Liver (tissue), 9 donors: ENCODE results near the gene RARG. TPM values are rescaled to one million over a fixed set of nuclear protein-coding genes. Genes with fewer than 3 reads are reported as not detected.

Experiments
- DNase-seq: peaks from one replicate; pipeline ENCODE4 v3.0.0-alpha.2; 2017; ENCODE audit warnings: low spot score
- H3K27ac ChIP-seq, 2 donors: one replicate each; pipeline ENCODE4 v1.7.0; 2013; ENCODE audit warnings: inconsistent platforms in 2 of 2, low read length in 2 of 2, control low read depth in 1 of 2, low read depth in 1 of 2, mild to moderate bottlenecking in 1 of 2
- H3K27me3 ChIP-seq, 4 donors: one replicate each; pipeline versions ENCODE4 v1.6.1 to v1.7.0; 2013; ENCODE audit warnings: low read length in 3 of 4, inconsistent platforms in 1 of 4, mild to moderate bottlenecking in 1 of 4, moderate library complexity in 1 of 4; ENCODE audit not compliant: control insufficient read depth in 4 of 4, insufficient read depth in 4 of 4
- H3K36me3 ChIP-seq, 4 donors: one replicate each; pipeline versions ENCODE4 v1.6.1 to v1.7.0; 2013; ENCODE audit warnings: low read length in 3 of 4, mild to moderate bottlenecking in 3 of 4, low read depth in 1 of 4, moderate library complexity in 1 of 4; ENCODE audit not compliant: control insufficient read depth in 4 of 4, insufficient read depth in 3 of 4
- H3K4me1 ChIP-seq, 4 donors: one replicate each; pipeline versions ENCODE4 v1.6.1 to v1.7.0; 2013; ENCODE audit warnings: low read length in 3 of 4, mild to moderate bottlenecking in 3 of 4, moderate library complexity in 1 of 4; ENCODE audit not compliant: control insufficient read depth in 4 of 4, insufficient read depth in 4 of 4
- H3K4me3 ChIP-seq, 3 donors: one replicate each; pipeline versions ENCODE4 v1.6.1 to v1.7.0; 2013; ENCODE audit warnings: low read length in 3 of 3, control low read depth in 1 of 3, low read depth in 1 of 3, mild to moderate bottlenecking in 1 of 3
- H3K9ac ChIP-seq, 2 donors: one replicate each; pipeline ENCODE4 v1.7.0; 2013; ENCODE audit warnings: low read length in 2 of 2, mild to moderate bottlenecking in 2 of 2, moderate library complexity in 2 of 2, control low read depth in 1 of 2, low read depth in 1 of 2
- H3K9me3 ChIP-seq, 4 donors: one replicate each; pipeline versions ENCODE4 v1.6.1 to v1.7.0; 2013; ENCODE audit warnings: low read length in 3 of 4; ENCODE audit not compliant: control insufficient read depth in 4 of 4
- EGR1 ChIP-seq, 2 donors: IDR thresholded peaks; 2 replicates each; pipeline ENCODE4 v1.6.1; 2016 to 2018; ENCODE audit warnings: antibody characterized with exemption in 2 of 2, low read depth in 2 of 2
- GABPA ChIP-seq, 2 donors: IDR thresholded peaks in 1 of 2; conservative IDR thresholded peaks in 1 of 2; 2 replicates each; pipeline ENCODE4 v1.6.1; 2016; ENCODE audit warnings: antibody characterized with exemption in 2 of 2, mild to moderate bottlenecking in 1 of 2, moderate library complexity in 1 of 2
- HNF4A ChIP-seq, 2 donors: conservative IDR thresholded peaks; 2 replicates each; pipeline ENCODE4 v1.6.1; 2016; ENCODE audit warnings: antibody characterized with exemption in 2 of 2, mild to moderate bottlenecking in 2 of 2
- HNF4G ChIP-seq: IDR thresholded peaks from 2 replicates; pipeline ENCODE4 v1.6.1; 2016; ENCODE audit warnings: antibody characterized with exemption
- JUND ChIP-seq, 2 donors: IDR thresholded peaks; 2 replicates each; pipeline ENCODE4 v1.6.1; 2016; ENCODE audit warnings: antibody characterized with exemption in 2 of 2
- NR2F2 ChIP-seq: IDR thresholded peaks from 2 replicates; pipeline ENCODE4 v1.6.1; 2016; ENCODE audit warnings: antibody characterized with exemption
- RAD21 ChIP-seq, 2 donors: IDR thresholded peaks; 2 replicates each; pipeline ENCODE4 v1.6.1; 2016; ENCODE audit warnings: antibody characterized with exemption in 2 of 2, mild to moderate bottlenecking in 2 of 2
- SP1 ChIP-seq: IDR thresholded peaks from 2 replicates; pipeline ENCODE4 v1.6.1; 2018; ENCODE audit warnings: antibody characterized with exemption, mild to moderate bottlenecking
- TAF1 ChIP-seq: conservative IDR thresholded peaks from 2 replicates; pipeline ENCODE4 v1.6.1; 2016; ENCODE audit warnings: antibody characterized with exemption, mild to moderate bottlenecking
- YY1 ChIP-seq: IDR thresholded peaks from 2 replicates; pipeline ENCODE4 v1.6.1; 2016; ENCODE audit warnings: antibody characterized with exemption, mild to moderate bottlenecking
- WGBS: extraction: QIAGEN DNeasy Blood & Tissue Kit; methylation state at CpG from one replicate; pipeline ENCODE4 v1.1.7; 2013; 5-methylcytosine and 5-hydroxymethylcytosine counted together
- polyA plus RNA-seq, 2 donors: library from polyadenylated mRNA; stranded (reverse) in 1 of 2; unstranded in 1 of 2; fragments of 200-250 nt in 1 of 2; fragments of >200 nt in 1 of 2; fragmentation: Nextera tagmentation in 1 of 2; extraction: Ambion mirVana in 1 of 2; gene quantifications; one replicate each; pipeline versions ENCODE4 v1.2.1 to v1.2.3, GENCODE V29; 2013 to 2015
- total RNA-seq, 2 donors: library from RNA; depleted of rRNA; stranded (reverse); fragments of >200 nt; gene quantifications; one replicate each; pipeline ENCODE4 v1.2.3, GENCODE V29; 2014
- TF ChIP-seq, protein P1 (sequence below): IDR thresholded peaks from 2 replicates; pipeline ENCODE4 v1.6.1; 2016; ENCODE audit warnings: antibody characterized with exemption, mild to moderate bottlenecking
- TF ChIP-seq, protein P2 (sequence below): IDR thresholded peaks from 2 replicates; pipeline ENCODE4 v1.6.1; 2016; ENCODE audit warnings: antibody characterized with exemption
- TF ChIP-seq, protein P3 (sequence below): IDR thresholded peaks from 2 replicates; pipeline ENCODE4 v1.6.1; 2016; ENCODE audit warnings: antibody characterized with exemption
- TF ChIP-seq, protein P4 (sequence below): fragments of 150-350 bp; IDR thresholded peaks from 2 replicates; pipeline ENCODE4 v1.5.1; 2017; ENCODE audit warnings: improper control_type of control experiment, low read depth, low read length; ENCODE audit not compliant: missing input control
- TF ChIP-seq, protein P5 (sequence below): IDR thresholded peaks from 2 replicates; pipeline ENCODE4 v1.6.1; 2016; ENCODE audit warnings: antibody characterized with exemption
- donor health status: healthy.
- donor health status: healthy.
- donor health status: healthy.
- donor health status: healthy.
- donor health status: healthy.

The RARG gene
- total and polyA plus RNA-seq, 4 donors, result 1.7 to 3.1 (median 2.7) TPM

DNA sequence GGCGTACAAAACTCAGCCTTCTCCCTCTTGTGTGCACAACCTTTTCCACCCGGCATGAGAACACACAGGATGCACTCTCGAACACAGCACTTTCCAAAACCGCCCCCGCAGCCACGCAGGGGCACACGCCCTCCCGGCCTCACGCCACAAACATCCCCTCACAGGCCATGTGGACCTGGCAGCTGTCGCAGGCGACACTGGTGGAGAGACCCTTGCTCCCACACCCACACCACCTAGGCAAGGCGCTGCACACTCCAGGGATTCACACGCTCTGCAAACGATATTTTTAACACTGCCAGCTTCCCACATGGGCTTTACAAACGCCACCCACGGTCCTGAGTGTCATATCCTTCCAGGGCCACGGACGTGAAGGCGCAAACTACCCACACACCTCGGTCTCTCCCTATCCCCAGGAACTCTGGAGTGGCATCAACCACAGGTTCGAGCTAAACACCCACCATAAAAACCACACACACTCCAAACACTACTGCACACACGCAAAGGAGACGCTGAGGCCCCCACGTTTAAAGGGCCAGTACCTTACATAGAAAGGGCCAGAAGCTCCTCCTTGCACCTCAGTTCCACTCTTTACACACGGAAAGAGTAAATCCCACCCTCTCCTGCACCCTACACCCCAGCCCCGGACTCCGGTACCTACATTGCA, 12.6 kb downstream of the RARG start (continued):
- TF ChIP-seq, protein P1, sequence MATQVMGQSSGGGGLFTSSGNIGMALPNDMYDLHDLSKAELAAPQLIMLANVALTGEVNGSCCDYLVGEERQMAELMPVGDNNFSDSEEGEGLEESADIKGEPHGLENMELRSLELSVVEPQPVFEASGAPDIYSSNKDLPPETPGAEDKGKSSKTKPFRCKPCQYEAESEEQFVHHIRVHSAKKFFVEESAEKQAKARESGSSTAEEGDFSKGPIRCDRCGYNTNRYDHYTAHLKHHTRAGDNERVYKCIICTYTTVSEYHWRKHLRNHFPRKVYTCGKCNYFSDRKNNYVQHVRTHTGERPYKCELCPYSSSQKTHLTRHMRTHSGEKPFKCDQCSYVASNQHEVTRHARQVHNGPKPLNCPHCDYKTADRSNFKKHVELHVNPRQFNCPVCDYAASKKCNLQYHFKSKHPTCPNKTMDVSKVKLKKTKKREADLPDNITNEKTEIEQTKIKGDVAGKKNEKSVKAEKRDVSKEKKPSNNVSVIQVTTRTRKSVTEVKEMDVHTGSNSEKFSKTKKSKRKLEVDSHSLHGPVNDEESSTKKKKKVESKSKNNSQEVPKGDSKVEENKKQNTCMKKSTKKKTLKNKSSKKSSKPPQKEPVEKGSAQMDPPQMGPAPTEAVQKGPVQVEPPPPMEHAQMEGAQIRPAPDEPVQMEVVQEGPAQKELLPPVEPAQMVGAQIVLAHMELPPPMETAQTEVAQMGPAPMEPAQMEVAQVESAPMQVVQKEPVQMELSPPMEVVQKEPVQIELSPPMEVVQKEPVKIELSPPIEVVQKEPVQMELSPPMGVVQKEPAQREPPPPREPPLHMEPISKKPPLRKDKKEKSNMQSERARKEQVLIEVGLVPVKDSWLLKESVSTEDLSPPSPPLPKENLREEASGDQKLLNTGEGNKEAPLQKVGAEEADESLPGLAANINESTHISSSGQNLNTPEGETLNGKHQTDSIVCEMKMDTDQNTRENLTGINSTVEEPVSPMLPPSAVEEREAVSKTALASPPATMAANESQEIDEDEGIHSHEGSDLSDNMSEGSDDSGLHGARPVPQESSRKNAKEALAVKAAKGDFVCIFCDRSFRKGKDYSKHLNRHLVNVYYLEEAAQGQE, result no peak
- TF ChIP-seq JUND (IDR thresholded peaks at IDR 0.05), result no peak

DNA sequence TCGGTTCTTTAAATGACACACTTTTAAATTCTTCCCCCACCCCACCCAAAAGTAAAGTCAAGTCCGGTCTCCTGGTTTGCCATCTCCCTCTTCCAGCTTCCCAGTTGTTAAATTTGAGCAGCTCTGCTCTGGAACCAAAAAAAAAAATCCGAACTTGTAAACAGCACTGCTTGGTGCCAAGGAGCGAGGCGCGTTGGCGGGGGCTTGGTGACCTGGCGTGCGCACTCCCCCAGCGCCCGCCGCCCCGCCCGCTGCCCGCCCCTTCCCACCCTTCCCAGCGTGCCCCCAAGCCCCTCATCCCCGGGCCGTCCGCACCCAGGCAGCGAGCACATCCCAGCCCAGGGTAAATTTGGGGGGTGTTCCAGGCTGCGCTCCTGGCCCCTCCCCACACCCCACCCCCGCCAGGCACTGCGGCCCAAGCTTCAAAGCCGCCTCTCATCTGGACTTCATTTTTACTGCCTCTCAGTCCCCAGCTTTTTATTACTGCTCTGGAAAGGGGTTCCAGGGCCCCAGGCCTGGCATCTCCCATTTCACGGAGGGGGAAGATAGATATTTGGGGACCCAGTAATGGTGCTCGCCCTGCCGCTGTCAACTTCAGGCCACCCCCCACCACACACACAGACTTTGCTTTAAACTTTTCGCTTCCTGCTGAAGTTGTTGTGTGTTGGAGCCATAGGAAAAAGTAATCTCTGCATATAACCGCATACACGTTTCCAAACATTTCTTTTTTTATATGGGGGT, 13.3 kb downstream of the RARG start:
- no peaks in the 10 kb centered on the region for H3K36me3 ChIP-seq
- DNase-seq, result no peak
- H3K4me1 ChIP-seq, result peaks cover 0 to 35% (median 10%) of the 10 kb centered on the region in 4 donors
- 65% methylated on average over 30 of the region's 30 CpGs for WGBS
- TF ChIP-seq RAD21 (IDR thresholded peaks at IDR 0.05), result no peak
- no peak for TF ChIP-seq GABPA (IDR thresholded peaks at IDR 0.05 in 1 of 2, conservative IDR thresholded peaks at IDR 0.05 in 1 of 2)
- TF ChIP-seq TAF1, result no peak
- no peak for TF ChIP-seq HNF4G
- no peak for TF ChIP-seq EGR1 (IDR thresholded peaks at IDR 0.05; ENCODE audit: low read depth in 2 of 2)
- TF ChIP-seq, protein P2, sequence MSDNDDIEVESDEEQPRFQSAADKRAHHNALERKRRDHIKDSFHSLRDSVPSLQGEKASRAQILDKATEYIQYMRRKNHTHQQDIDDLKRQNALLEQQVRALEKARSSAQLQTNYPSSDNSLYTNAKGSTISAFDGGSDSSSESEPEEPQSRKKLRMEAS, result no peak
- TF ChIP-seq, protein P1, result no peak
- TF ChIP-seq, protein P3, sequence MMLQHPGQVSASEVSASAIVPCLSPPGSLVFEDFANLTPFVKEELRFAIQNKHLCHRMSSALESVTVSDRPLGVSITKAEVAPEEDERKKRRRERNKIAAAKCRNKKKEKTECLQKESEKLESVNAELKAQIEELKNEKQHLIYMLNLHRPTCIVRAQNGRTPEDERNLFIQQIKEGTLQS, result no peak
- TF ChIP-seq SP1, result no peak
- TF ChIP-seq YY1, result no peak
- TF ChIP-seq, protein P4, sequence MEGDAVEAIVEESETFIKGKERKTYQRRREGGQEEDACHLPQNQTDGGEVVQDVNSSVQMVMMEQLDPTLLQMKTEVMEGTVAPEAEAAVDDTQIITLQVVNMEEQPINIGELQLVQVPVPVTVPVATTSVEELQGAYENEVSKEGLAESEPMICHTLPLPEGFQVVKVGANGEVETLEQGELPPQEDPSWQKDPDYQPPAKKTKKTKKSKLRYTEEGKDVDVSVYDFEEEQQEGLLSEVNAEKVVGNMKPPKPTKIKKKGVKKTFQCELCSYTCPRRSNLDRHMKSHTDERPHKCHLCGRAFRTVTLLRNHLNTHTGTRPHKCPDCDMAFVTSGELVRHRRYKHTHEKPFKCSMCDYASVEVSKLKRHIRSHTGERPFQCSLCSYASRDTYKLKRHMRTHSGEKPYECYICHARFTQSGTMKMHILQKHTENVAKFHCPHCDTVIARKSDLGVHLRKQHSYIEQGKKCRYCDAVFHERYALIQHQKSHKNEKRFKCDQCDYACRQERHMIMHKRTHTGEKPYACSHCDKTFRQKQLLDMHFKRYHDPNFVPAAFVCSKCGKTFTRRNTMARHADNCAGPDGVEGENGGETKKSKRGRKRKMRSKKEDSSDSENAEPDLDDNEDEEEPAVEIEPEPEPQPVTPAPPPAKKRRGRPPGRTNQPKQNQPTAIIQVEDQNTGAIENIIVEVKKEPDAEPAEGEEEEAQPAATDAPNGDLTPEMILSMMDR, result no peak
- no peak for TF ChIP-seq HNF4A (conservative IDR thresholded peaks at IDR 0.05)
- TF ChIP-seq NR2F2, result no peak
- TF ChIP-seq, protein P5, sequence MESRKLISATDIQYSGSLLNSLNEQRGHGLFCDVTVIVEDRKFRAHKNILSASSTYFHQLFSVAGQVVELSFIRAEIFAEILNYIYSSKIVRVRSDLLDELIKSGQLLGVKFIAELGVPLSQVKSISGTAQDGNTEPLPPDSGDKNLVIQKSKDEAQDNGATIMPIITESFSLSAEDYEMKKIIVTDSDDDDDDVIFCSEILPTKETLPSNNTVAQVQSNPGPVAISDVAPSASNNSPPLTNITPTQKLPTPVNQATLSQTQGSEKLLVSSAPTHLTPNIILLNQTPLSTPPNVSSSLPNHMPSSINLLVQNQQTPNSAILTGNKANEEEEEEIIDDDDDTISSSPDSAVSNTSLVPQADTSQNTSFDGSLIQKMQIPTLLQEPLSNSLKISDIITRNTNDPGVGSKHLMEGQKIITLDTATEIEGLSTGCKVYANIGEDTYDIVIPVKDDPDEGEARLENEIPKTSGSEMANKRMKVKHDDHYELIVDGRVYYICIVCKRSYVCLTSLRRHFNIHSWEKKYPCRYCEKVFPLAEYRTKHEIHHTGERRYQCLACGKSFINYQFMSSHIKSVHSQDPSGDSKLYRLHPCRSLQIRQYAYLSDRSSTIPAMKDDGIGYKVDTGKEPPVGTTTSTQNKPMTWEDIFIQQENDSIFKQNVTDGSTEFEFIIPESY, result no peak
- peak overlapping the region; percentile 39 to 98 for H3K27ac ChIP-seq
- no peaks in the 10 kb centered on the region for H3K9me3 ChIP-seq
- peak overlapping the region in 2 of 3 donors; percentile 52 to 57 for H3K4me3 ChIP-seq
- H3K9ac ChIP-seq, result no peak overlapping the region
- no peaks in the 10 kb centered on the region for H3K27me3 ChIP-seq
